Mucosa of descending colon (tissue), 3 donors: ENCODE data around the gene TEKT2. TPM values are rescaled to one million over a fixed set of nuclear protein-coding genes. Genes with fewer than 3 reads are reported as not detected.

ENCODE experiments used
- ATAC-seq: fragments of 200-7000 bp; cut with Tn5 transposase; one replicate; pipeline ENCODE4 v1.9.1; 2020; ENCODE audit warnings: mild to moderate bottlenecking, moderate library complexity
- DNase-seq, 3 donors: peaks; one replicate each; pipeline ENCODE4 v3.0.0-alpha.2; 2020
- H3K36me3 ChIP-seq: fragments of 200-600 bp; one replicate; pipeline ENCODE4 v1.8.0; 2021; ENCODE audit warnings: low read depth, mild to moderate bottlenecking
- H3K4me1 ChIP-seq: fragments of 200-600 bp; one replicate; pipeline ENCODE4 v1.8.0; 2021; ENCODE audit warnings: low read depth, mild to moderate bottlenecking
- H3K4me3 ChIP-seq: fragments of 200-600 bp; one replicate; pipeline ENCODE4 v1.8.0; 2021; ENCODE audit warnings: mild to moderate bottlenecking
- H3K9me3 ChIP-seq: fragments of 200-600 bp; one replicate; pipeline ENCODE4 v1.8.0; 2021; ENCODE audit warnings: mild to moderate bottlenecking
- CTCF ChIP-seq: fragments of 200-600 bp; IDR thresholded peaks from one replicate; pipeline ENCODE4 v1.8.0; 2022; ENCODE audit warnings: antibody characterized with exemption, mild to moderate bottlenecking
- intact Hi-C, 2 donors: fragments of 100-400 bp; cut with DNase I in 1 of 2; cut with micrococcal nuclease in 1 of 2; formaldehyde crosslinking; loops; one replicate each; pipeline versions ENCODE4 v1.11.0 to v1.11.1; 2022; cut with DNase I, micrococcal nuclease
- total RNA-seq, 3 donors: library from RNA; stranded (reverse); fragmentation: NEBNext Ultra II Directional in 2 of 3; extraction: Animal tissue kit (Norgen Biotek cat#: 25700) in 2 of 3; gene quantifications; one replicate each; pipeline versions ENCODE4 v1.2.1 to v1.2.4, GENCODE V29; 2021 to 2023
- donor health status: DM: no; HTN: no; CAD: no; lungs with moderate emphysema.
- donor health status: DM: no; HTN: no; CAD: no.
- donor health status: DM: no; HTN: yes; CAD: no.

TEKT2 gene
- total RNA-seq, 3 donors from 2014 or later: 0.19 to 0.32 TPM; not detected in 1

- intact Hi-C loops: no loop called here
- no peak for ATAC-seq
- DNase-seq: no peak
- TF ChIP-seq CTCF: no peak
- Histone ChIP-seq H3K4me1 (peaks cover 9% of the 10 kb centered on the region), H3K4me3 (no peak overlapping the region), H3K9me3 (no peaks in the 10 kb centered on the region), H3K36me3 (peaks cover 10% of the 10 kb centered on the region)
These were observed 50.1 kb downstream of the TEKT2 start for GRCh38 chr1:36134031-36134430.

- peak; percentile 44 for ATAC-seq
These were observed 50.8 kb downstream of the TEKT2 start for GRCh38 chr1:36134505-36135329.

GRCh38 chr1:36135330-36135667, 51.4 kb downstream of the TEKT2 start:
- H3K4me1 ChIP-seq: peaks cover 9% of the 10 kb centered on the region
- no peak for TF ChIP-seq CTCF

More at GRCh38 chr1:36134505-36135329, 50.8 kb downstream of the TEKT2 start:
- H3K4me1 ChIP-seq: peaks cover 9% of the 10 kb centered on the region
- TF ChIP-seq CTCF: peak; percentile 42
- DNase-seq: peak in 2 of 3 donors; percentile 57 to 72
- H3K36me3 ChIP-seq: peaks cover 10% of the 10 kb centered on the region
- no peak overlapping the region for H3K4me3 ChIP-seq
- intact Hi-C loops: no loop called here
- no peaks in the 10 kb centered on the region for H3K9me3 ChIP-seq

GRCh38 chr1:36135796-36136195, 51.9 kb downstream of the TEKT2 start:
- ATAC-seq: no peak
- TF ChIP-seq CTCF: no peak
- H3K4me1 ChIP-seq: peaks cover 9% of the 10 kb centered on the region
- no peak overlapping the region for H3K4me3 ChIP-seq
- peaks cover 10% of the 10 kb centered on the region for H3K36me3 ChIP-seq
- H3K9me3 ChIP-seq: no peaks in the 10 kb centered on the region
- intact Hi-C loops: no loop called here
- DNase-seq: no peak

More at GRCh38 chr1:36135330-36135667, 51.4 kb downstream of the TEKT2 start:
- DNase-seq (no peak), ATAC-seq (no peak)
- Histone ChIP-seq H3K4me3 (no peak overlapping the region), H3K36me3 (peaks cover 10% of the 10 kb centered on the region), H3K9me3 (no peaks in the 10 kb centered on the region)
- intact Hi-C loops: no loop called here

DNA sequence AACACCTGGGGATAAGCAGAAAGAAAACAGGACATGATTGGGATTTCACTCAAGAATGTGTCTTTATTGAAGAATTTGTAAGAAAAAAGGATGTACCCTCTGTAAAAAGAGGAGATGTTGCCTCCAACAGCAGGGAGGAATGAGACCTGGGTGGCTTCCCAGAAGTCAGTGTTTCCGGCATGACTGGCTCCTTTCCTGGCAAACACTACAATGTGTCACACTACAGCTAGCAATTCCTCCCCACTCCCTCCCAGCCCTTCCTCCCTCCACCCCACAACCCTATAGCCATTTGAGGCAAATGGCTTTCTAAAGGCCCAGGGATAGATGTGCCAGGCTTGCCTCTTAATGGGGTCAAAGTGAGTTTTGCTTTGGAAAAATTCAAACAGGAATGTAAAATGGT, 52.6 kb downstream of the TEKT2 start:
- H3K4me1 ChIP-seq: peaks cover 9% of the 10 kb centered on the region
- ATAC-seq (no peak), DNase-seq (no peak)
- no peak overlapping the region for H3K4me3 ChIP-seq
- intact Hi-C loops: no loop called here
- peaks cover 10% of the 10 kb centered on the region for H3K36me3 ChIP-seq
- no peak for TF ChIP-seq CTCF
- no peaks in the 10 kb centered on the region for H3K9me3 ChIP-seq
